CD4-positive, alpha-beta T cell treated with Interleukin-17A for 4 hours (primary cell): ENCODE measurements around the gene NCOA3.
A peak's percentile ranks its signal among the peaks of the same experiment; 100 is the strongest.
"Not testable (repeated sequence)": the region's sequence is repeated elsewhere in the genome, so short reads cannot be mapped to it uniquely, and the experiment has no call there.

Experiments
- DNase-seq: peaks from one replicate; pipeline ENCODE4 v3.0.0-alpha.2; 2020; ENCODE audit warnings: mixed read lengths

NCOA3 gene

DNA sequence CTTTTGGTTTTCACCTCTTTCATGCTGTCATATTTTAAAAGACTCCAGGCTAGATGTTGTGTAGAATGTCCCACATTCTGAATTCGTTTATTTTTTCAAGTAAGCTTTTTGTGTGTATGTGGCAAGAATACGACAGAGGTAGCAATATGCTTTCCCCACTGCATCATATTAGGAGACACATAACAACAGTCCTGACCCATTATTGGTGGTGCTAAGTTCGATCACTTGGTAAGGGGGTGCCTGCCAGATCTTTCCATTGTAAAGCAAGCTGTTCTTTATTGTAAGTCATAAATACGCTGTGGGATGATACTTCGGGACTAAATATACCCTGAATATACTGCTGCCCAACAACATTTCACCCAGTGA is 588 bp upstream of the NCOA3 start:
- DNase-seq = no peak

DNA sequence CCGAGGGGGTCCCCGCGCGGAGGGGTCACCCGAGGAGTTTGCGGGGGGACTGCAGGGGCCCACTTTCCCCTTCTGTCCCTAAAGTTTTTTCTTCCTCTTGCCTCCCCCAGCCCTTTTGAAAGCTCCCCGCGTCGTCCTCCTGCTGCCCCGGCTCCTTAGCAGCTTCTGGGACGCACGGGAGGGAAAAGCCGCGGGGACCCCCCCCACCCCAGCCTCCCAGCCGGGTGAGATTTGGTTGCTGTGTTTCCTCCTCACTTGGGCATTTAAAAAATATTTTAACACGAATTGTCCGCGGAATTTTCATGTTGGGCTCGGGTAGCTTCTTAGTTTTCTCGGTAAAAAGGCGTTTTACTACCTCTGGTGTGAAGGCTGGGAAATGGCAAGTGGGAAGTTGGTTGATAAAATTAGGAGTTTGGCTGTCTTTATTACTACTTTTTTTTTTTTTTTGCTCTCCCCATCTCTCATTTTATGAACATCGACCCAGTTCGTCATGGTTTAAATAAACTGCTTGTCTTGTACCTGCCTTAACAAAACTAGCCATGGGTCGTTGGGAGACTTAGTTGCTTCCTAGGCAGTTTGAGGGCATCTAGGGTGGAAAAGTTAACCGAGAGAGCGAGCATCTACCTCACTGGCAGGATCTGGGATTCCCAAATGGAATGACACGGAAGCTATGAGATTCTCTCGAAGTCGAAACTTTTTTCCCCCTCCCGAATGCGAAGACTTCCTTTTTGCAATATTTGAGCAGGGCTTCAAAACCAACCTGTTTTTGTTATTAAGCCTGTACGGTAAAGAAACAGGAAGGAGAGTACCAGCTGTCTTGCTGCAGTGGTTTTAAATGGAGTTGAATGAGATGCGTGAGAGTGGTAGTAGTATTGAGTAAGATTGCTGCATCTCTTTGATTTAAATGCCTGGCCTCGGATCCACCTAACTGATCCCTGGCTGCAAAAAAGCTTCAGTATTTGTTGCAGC is 868 bp downstream of the NCOA3 start:
- peak; percentile 26 for DNase-seq

DNA sequence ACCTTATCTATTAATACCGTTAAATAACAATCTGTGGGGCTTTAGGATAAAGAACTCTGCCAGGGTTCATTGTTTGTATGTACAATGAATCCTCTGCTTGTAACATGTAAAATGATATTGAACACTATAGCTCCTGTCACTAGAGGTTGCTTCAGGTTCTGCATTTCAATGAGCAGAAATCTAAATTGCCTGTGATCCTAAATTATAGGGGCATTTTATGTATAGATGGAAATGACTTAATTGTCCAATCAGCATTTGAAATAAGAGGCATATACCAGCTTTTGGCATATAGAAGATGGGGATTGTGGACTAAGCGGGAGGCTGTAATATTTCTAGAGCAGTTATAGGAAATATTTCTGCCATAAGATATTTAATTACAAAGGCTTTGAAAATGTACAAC is 2.0 kb downstream of the NCOA3 start:
- no peak for DNase-seq

DNA sequence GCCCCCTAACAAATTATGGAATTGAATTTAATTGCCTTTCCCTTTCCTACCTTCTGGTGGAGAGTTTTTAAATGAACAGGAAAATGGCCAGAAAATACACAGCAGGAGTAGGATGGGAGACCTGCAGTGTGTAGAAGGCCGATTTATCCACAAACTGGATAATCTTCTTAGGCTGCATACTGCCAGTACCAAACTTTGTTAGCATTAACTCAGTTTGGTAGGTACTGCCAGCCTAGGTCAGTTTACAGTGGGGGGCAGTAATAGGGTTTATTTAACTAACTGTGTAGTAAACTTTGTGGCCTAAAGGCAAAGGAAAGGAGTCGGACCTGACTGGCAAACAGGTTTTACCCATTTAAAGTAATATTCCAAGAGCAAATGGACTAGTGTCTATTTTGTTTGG is 4.6 kb downstream of the NCOA3 start:
- no peak for DNase-seq

DNA sequence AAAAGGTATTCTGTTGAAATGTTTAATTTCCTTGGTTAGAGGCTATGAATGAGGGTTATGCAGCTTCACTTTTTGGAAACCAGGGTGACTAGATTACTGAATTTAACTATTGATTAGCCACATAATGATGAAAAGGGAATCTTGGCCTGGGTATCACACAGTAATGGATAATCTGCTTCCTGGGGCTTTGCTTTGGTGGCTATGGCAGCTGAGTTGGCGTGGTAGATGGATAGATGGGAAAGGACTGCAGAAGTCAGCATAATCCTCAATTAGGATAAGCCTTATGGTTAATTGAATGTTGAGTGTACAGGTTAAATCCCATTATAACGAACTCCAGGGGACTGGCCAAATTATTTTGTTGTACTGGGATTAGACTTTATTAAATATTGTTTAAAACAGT is 5.2 kb downstream of the NCOA3 start:
- DNase-seq = no peak

DNA sequence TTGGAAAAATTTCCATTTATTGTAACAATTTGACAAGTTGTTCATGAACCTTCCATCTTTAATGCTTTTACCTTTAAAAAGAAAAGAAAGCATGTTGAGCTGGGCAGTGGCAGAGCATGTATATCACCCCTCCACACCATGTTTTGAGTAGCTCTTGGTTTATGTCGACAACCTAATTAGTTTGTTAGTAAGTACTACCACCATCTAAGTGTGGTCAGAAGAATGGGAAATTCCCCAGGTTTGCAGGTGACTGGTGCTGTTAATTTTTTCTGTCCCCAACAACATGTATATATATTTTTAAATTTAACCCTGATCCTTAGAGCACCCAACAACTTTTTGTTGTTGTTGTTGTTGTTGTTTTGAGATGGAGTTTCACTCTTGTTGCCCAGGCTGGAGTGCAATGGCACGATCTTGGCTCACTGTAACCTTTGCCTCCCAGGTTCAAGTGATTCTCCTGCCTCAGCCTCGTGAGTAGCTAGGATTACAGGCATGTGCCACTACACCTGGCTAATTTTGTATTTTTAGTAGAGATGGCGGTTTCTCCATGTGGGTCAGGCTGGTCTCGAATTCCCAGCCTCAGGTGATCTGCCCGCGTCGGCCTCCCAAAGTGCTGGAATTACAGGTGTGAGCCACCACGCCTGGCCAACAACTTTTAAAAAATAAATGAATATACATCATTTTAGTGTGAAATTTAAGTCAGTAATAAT is 5.7 kb downstream of the NCOA3 start:
- not testable (repeated sequence) for DNase-seq

DNA sequence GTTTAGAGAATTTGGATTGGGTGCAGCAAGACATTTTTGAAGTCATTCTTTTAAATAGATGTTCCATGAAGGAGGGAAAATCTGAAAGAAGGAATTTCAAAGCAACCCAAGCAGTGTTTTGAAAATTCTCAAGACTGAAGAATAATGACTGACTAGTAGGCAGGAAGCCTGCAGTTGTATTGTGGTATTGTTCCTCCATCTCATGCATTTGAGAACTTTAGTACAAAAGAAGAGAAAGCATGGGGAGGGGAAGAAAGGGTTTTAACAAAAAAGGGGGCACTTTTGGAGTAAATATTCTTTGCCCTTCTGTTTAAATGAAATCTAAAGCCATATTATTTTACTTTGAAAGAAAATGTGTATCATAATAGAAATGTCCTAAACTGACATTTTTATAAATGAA is 6.6 kb downstream of the NCOA3 start:
- no peak for DNase-seq

DNA sequence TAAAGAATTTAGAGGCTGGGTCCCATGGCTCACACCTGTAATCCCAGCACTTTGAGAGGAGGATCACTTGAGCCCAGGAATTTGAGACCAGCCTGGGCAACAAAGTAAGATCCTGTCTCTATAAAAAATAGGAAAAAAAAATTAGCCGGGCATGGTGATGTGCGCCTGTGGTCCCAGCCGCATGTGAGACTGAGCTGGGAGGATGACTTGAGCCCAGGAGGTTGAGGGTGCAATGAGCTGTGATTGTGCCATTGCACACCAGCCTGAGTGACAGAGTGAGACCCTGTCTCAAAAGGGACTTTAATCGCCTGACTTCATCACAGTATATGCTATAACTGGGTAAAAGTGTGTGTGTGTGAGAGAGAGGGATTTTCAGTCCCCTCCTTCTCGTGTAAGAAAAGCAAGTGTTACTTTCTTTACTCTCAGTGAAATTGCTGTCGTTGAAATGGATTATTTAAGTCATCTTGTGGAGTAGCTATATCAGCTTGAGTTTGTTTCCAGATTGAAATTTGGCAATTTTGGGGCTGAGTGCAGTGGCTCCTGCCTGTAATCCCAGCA is 7.5 kb downstream of the NCOA3 start:
- DNase-seq = no peak

DNA sequence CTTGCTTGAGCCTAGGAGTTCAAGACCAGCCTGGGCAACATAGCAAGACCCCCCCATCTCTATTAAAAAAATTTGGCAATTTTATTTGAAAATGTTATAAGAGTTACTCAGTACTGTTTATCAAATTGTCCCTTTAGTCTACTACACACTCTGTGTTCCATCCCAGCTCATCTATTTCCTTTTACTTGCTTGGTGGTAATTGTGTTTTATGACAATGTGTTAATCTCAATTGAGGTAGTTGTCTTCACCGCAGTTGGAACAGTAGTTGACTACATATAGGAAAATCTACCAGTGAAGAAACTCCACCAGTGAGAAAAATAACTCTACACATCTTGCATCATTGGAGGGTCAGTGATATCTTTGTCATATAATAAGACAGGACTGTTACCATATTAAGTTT is 8.0 kb downstream of the NCOA3 start:
- no peak for DNase-seq

DNA sequence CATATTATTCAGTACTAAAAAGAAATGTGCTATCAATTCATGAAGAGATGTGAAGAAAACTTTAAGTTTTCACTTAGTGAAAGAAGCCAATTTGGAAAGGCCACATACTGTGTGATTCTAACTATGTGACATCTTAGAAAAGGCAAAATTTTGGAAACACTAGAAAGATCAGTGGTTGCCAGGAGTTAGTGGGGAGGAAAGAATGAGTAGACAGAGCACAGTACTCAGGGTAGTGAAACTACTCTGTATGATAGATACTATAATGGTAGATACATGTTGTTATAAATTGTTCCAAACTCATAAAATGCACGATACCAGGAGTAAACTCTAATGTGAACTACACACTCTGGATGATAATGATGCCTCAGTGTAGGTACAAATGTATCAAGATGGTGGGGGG is 14.2 kb downstream of the NCOA3 start:
- no peak for DNase-seq

DNA sequence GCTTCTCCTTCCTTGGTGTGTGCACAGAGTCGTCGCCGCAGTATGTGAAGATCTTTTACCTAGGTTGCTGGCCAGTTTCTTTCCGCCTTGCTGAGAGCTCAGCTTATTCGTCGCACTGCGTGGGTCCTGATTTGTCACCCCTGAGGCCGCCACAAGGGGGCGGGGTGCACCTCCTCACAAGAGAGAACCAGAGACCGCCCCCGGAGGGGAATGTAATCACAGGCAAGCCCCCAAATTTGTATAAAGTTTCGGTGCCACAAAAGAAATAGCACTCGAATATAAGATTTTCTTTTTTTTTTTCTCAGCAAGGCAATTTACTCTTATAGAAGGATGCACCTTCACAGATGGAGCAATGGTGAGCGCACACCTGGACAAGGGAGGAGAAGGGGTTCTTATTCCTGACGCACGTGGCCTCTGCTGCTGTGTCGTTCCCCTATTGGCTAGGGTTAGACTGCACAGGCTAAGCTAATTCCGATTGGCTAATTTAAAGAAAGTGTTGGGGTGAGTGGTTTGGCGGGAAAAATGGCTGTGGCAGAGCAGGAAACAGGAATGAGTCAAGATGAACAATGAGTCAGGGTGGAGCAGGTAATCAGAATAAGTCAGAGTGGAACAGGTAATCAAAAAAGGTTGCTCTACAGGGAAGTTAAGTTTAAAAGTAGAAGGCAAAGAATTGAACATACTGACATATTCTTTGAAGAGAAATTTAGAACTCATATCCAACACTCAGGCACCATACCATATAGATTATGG is 19.5 kb downstream of the NCOA3 start:
- no peak for DNase-seq

DNA sequence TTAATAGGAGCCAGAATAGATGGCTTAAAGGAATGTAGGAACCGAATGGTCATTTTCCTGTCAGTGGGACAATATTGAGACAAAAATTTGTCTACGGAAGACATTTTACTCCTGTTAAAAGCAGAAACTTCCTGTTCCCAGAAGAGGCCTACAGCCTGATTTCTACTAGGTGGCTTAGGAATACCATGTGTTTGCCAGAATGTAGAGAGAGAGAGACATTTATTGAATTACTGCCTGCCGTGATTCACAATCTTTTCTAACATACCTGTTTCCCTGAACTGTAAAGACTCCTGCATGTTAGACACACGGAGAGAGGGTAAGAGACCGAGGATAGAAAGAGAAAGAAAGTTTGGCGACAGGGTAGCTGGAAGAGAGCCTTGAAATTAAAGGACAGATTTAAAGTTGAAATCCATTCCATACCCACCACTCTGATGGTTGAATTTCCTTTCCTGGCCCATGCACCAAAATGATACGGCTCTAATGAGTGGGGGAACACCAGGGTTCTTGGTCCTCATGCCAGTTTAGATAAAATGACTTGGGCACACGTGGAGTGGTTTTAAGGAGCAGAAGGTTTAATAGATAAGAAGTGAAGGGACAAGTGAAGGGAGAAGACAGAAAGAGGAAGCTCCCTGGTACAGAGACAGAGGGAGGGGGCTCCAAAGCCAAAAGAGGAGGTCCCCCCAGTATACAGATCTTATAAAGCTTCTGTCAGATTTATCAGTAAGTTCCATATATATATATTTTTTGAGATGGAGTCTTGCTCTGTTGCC is 22.5 kb downstream of the NCOA3 start:
- no peak for DNase-seq

DNA sequence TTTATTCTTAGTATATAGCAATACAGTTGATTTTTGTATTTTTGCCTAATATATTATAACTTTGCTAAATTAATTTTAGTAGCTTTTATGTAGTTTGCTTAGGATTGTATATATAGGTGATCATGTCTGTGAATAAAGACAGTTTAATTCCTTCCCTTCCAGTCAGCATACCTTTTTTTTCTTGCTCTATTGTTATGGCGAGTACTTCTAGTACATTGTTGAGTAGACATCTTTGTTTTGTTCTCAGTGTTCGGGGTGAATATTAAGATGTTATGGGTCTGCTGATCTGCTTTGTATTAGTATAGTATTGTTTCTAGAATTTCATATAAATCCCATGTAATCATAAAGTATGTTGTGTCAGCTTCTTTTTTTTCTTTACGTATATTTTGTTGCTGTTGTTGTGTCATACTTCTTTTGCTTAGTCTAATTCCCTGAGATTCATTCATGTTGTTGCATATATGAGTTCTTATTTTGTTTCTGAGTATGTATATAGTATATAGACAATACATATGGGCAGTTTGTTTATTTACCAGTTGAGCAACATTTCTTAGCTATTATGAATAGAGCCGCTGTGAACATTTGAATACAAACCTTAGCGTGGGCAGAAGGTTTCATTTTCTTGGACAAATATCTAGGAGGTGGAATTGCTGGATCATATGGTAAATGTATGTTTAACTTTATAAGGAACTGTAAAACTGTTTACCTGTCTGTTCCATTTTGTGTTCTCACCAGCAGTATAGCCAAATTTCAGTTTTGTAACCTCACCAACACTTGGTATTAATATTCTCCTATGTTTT is 25.5 kb downstream of the NCOA3 start:
- DNase-seq = no peak

DNA sequence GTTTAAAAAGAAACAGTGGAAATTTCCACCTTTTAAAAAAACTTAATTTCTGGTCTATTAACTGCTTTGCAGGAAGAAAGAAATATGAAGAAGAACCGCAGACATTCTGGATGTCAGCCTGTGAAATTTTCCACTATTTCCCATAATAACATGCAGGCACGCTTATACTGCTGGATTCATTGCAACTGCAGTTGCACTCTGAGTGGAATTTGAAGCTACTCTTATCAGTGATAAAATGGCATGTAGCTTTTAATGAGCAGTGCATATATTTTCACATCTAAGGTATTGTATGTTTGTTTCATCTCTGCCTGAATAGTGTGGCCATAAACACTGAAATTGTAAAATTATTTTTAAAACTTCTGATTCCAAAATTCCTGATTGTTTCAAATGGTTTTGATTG is 28.2 kb downstream of the NCOA3 start:
- no peak for DNase-seq

DNA sequence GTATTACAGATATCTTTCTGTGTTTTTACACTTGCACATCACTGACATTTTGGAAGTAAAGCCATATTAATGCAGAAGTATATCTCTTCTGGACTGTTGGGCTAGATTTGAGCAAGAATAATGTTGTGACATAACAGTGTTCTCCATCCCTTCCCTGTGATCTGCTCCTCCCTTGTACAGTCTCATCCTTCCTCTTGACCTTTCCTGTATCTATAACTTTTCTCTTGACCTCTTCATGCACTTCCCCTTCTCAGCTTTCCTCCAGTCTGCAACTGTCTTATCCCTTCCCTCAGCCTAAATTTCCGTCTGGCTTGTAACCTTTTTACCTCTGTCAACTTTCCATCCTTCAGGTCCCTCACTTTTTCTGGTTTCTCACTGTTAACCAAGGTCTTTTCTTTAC is 29.8 kb downstream of the NCOA3 start:
- DNase-seq = no peak

DNA sequence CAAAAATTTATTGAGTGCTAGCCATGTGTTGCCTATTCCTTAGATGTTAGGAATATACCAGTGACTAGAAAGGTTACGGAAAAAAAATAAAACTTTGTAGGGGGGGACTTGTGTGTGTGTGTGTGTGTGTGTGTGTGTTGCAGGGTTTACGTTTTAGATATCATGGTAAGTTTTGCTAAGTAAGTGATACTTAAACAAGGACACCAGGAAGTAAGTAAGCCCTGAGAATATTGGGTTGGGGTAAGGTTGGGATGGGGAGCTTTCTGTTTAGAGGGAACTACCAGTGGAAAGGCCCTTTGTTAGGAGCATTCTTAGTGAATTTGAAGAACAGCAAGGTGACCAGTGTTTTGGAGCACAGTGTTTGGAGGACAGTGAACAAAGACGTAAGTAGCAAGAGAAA is 30.3 kb downstream of the NCOA3 start:
- DNase-seq = no peak

DNA sequence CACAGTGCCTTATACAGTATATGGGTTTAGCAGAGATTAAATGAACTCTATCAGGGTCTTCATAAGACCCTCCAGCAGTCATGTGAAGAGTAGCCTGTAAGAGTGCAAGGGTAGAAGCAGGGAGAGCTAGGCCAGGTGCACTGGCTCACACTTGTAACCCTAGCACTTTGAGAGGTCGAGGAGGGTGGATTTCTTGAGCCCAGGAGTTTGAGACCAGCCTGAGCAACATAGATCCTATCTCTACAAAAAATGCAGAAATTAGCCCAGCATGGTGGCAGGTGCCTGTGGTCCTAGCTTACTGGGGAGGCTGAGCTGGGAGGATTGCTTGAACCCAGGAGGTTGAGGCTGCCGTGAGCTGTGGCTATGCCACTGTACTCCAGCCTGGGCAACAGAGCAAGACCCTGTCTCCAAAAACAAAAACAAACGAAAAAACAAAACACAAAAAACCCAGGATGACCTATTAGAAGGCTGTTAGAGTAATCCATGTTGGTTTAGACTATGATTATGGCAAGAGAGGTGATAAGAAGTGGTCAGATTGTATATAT is 31.9 kb downstream of the NCOA3 start:
- no peak for DNase-seq

DNA sequence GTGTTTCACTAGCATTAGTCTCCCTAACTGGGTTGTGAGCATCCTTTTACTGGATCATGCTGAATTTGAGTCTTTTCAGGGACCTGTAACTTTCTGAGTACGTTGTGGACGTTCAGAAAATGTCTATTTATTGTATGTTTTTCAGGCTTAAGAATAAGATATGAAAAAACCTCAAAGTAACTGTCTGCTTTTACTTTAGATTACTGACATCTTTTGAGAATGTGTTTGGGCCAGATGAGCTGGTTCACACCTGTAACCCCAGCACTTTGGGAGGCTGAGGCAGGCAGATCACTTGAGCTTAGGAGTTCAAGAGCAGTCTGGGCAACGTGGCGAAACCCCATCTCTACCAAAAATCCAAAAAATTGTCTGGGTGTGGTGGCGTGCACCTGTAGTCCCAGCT is 32.7 kb downstream of the NCOA3 start:
- DNase-seq = no peak

DNA sequence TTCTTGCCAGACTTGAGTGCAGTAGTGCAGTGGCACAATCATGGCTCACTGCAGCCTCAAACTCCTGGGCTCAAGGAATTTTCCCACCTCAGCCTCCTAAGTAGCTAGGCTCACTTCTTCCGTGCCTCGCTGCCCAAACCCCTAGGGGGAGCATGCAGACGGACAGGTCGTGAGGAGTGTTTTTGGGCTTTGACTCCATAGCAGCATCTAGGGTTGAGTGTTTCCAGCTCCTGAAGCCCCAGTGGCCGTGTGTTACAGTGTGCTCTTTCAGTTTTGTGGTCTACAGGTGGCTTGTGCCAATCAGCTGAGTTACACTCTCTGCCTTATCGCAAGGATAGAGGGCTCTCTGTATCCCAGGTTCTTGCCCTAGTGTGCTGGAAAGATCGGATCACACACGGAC is 33.4 kb downstream of the NCOA3 start:
- DNase-seq = no peak

DNA sequence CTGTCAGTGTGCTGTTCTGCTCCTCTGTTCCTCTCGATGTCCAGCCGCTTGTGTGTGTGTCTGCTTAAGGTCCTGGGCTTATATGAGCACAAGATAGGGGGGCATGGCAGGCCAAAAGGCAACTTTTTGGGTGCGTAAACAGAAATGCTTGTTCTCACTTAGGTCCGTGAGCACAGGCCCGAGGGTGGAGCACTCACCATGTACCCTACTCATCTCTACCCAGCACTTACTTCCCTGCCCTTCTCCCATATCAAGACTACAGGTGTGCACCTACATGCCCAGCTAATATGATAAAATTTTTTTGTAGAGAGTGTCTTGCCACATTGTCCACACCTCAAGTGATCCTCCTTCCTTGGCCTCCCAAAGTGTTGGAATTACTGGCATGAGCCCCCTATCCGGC is 34.3 kb downstream of the NCOA3 start:
- DNase-seq = no peak
